Esophagus squamous epithelium (tissue), 5 donors: Measurements from ENCODE around the gene KRTAP21-3. TPM values are rescaled to one million over a fixed set of nuclear protein-coding genes. Genes with fewer than 3 reads are reported as not detected.

Source experiments
- DNase-seq: peaks from one replicate; lab custom pipeline; 2025; lab: John Stamatoyannopoulos, UW
- H3K27ac ChIP-seq, 4 donors: fragments of 200-600 bp; sonication (generic); one replicate each; pipeline ENCODE4 v1.5.1; 2016 to 2019; ENCODE audit warnings: mild to moderate bottlenecking in 1 of 4
- H3K27me3 ChIP-seq, 4 donors: fragments of 200-600 bp; sonication (generic); 1 replicate in 3 of 4; 2 replicates in 1 of 4; pipeline versions ENCODE4 v1.5.1 to v1.6.0; 2017 to 2021; ENCODE audit warnings: antibody characterized with exemption in 1 of 4
- H3K36me3 ChIP-seq, 3 donors: fragments of 200-600 bp; sonication (generic); one replicate each; pipeline ENCODE4 v1.5.1; 2016 to 2019
- H3K4me1 ChIP-seq, 3 donors: fragments of 200-600 bp; sonication (generic); one replicate each; pipeline ENCODE4 v1.5.1; 2017 to 2019
- H3K4me3 ChIP-seq, 4 donors: fragments of 200-600 bp; sonication (generic); 1 replicate in 3 of 4; 2 replicates in 1 of 4; pipeline ENCODE4 v1.5.1; 2016 to 2019; ENCODE audit warnings: mild to moderate bottlenecking in 2 of 4, moderate library complexity in 1 of 4
- H3K9me3 ChIP-seq, 3 donors: fragments of 200-600 bp; sonication (generic); one replicate each; pipeline ENCODE4 v1.5.1; 2016 to 2019
- CTCF ChIP-seq, 6 experiments: fragments of 450-650 bp in 4 of 6; fragments of 200-600 bp in 2 of 6; sonication (generic) in 2 of 6; IDR thresholded peaks; one replicate each; pipeline ENCODE4 v1.5.1; 2016 to 2019; ENCODE audit warnings: antibody characterized with exemption in 6 of 6, mild to moderate bottlenecking in 4 of 6, moderate library complexity in 4 of 6
- POLR2A ChIP-seq, 4 donors: fragments of 450-650 bp; IDR thresholded peaks; one replicate each; pipeline ENCODE4 v1.6.1; 2017; ENCODE audit warnings: antibody characterized with exemption in 4 of 4, mild to moderate bottlenecking in 4 of 4, moderate library complexity in 3 of 4
- WGBS, 2 donors: methylation state at CpG; one replicate each; pipeline ENCODE4 v1.1.5; 2018; 5-methylcytosine and 5-hydroxymethylcytosine counted together
- intact Hi-C: fragments of 100-400 bp; cut with DNase I; formaldehyde crosslinking; loops from one replicate; pipeline ENCODE4 v1.15.0; 2022
- small RNA-seq, 4 donors: library from RNA; depleted of rRNA; stranded (forward); fragments of <200 nt; gene quantifications; one replicate each; pipeline ENCODE3, GENCODE V24; 2016
- total RNA-seq, 4 donors: library from RNA; depleted of rRNA; stranded (reverse); fragments of >200 nt; gene quantifications; one replicate each; pipeline ENCODE4 v1.1.0, GENCODE V29; 2016
- donor health status: DM: yes; HTN: yes; CAD: no.

Gene KRTAP21-3
- total RNA-seq, 4 donors from 2014 or later: not detected

GRCh38 chr21:30672985-30673650, 45.5 kb downstream of the KRTAP21-3 start:
- TF ChIP-seq CTCF (IDR thresholded peaks at IDR 0.05): no peak
- TF ChIP-seq POLR2A (IDR thresholded peaks at IDR 0.05): no peak
- no peaks in the 10 kb centered on the region for H3K4me1 ChIP-seq
- no peaks in the 10 kb centered on the region for H3K27me3 ChIP-seq
- DNase-seq: no peak
- H3K4me3 ChIP-seq: no peak overlapping the region
- peaks cover 0 to 3% (median 0%) of the 10 kb centered on the region in 3 donors for H3K9me3 ChIP-seq
- intact Hi-C loops: no loop called here
- no peaks in the 10 kb centered on the region for H3K36me3 ChIP-seq
- H3K27ac ChIP-seq: no peak overlapping the region
- 57 to 81% methylated on average over 2 of the region's 2 CpGs for WGBS, 2 donors

- DNase-seq: no peak
- Histone ChIP-seq H3K27me3 (no peaks in the 10 kb centered on the region), H3K4me3 (no peak overlapping the region), H3K27ac (no peak overlapping the region), H3K4me1 (no peaks in the 10 kb centered on the region), H3K36me3 (no peaks in the 10 kb centered on the region), H3K9me3 (peaks cover 0 to 3% (median 0%) of the 10 kb centered on the region in 3 donors)
- TF ChIP-seq POLR2A (IDR thresholded peaks at IDR 0.05): no peak
- no peak for TF ChIP-seq CTCF (IDR thresholded peaks at IDR 0.05)
- intact Hi-C loops: no loop called here
- WGBS, 2 donors: 69 to 75% methylated on average over 1 of the region's 1 CpG
Measured at GRCh38 chr21:30668776-30669175, 49.8 kb downstream of the KRTAP21-3 start.

Small RNA genes lying within 50 kb of the gene (small RNA-seq; reads per million reads assigned to genes)
- gene AP000244.1 (0 reads per million in 4 donors), gene KRTAP21-3 (0 reads per million in 4 donors)

Other genes with a start within 250 kb of the KRTAP21-3 start
- gene KRTAP19-1, start 238.4 kb downstream of the KRTAP21-3 start, total RNA-seq: not detected
- not detected for gene KRTAP19-2, start 231.3 kb downstream of the KRTAP21-3 start, total RNA-seq
- not detected for gene KRTAP19-3, start 226.8 kb downstream of the KRTAP21-3 start, total RNA-seq
- not detected for gene KRTAP19-4, start 221.6 kb downstream of the KRTAP21-3 start, total RNA-seq
- not detected for gene KRTAP19-5, start 216.6 kb downstream of the KRTAP21-3 start, total RNA-seq
- not detected for gene KRTAP19-6, start 176.9 kb downstream of the KRTAP21-3 start, total RNA-seq
- gene KRTAP19-7, start 157.5 kb downstream of the KRTAP21-3 start, total RNA-seq: not detected
- not detected for gene KRTAP22-2, start 128.4 kb downstream of the KRTAP21-3 start, total RNA-seq
- gene KRTAP6-3, start 126.3 kb downstream of the KRTAP21-3 start, total RNA-seq: not detected
- not detected for gene KRTAP6-2, start 119.9 kb downstream of the KRTAP21-3 start, total RNA-seq
- gene KRTAP22-1, start 117.7 kb downstream of the KRTAP21-3 start, total RNA-seq: not detected
- gene KRTAP6-1, start 104.8 kb downstream of the KRTAP21-3 start, total RNA-seq: not detected
- gene KRTAP20-1, start 102.4 kb downstream of the KRTAP21-3 start, total RNA-seq: not detected
- gene KRTAP20-4, start 98.2 kb downstream of the KRTAP21-3 start, total RNA-seq: not detected
- gene KRTAP20-2, start 83.6 kb downstream of the KRTAP21-3 start, total RNA-seq: not detected
- not detected for gene KRTAP20-3, start 75.9 kb downstream of the KRTAP21-3 start, total RNA-seq
- not detected for gene KRTAP21-2, start 28.5 kb upstream of the KRTAP21-3 start, total RNA-seq
- not detected for gene KRTAP21-1, start 36.7 kb upstream of the KRTAP21-3 start, total RNA-seq
- not detected for gene KRTAP8-1, start 94.5 kb upstream of the KRTAP21-3 start, total RNA-seq
- gene KRTAP7-1, start 111.0 kb upstream of the KRTAP21-3 start, total RNA-seq: not detected
- gene KRTAP11-1, start 162.8 kb upstream of the KRTAP21-3 start, total RNA-seq: not detected